K562 (cell line): ENCODE data around the gene BBC3. TPM values are rescaled to one million over a fixed set of nuclear protein-coding genes. Genes with fewer than 3 reads are reported as not detected.

Source experiments
- ATAC-seq: fragments of 200-7000 bp; cut with Tn5 transposase; 3 replicates; pipeline ENCODE4 v1.9.1; 2020; ENCODE audit warnings: moderate library complexity
- BruUV-seq: library from RNA; stranded (reverse); fragments of 400-500 nt; replicated peaks from 2 replicates; lab custom pipeline; 2021; lab: Mats Ljungman, UMichigan
- CTCF ChIA-PET: fragments of 300-600 bp; formaldehyde crosslinking; extraction: SDS; loops from one replicate; lab custom pipeline; 2021; ENCODE audit warnings: low intra/inter-chr PET ratio; lab: Yijun Ruan, JAX
- POLR2A ChIA-PET: fragments of 300-600, 350-650 bp; sonication (Branson Sonifier 250); formaldehyde crosslinking; extraction: SDS; loops from one replicate; lab custom pipeline; 2021; ENCODE audit warnings: antibody characterized with exemption, inconsistent platforms; lab: Yijun Ruan, JAX
- DNase-seq, 4 experiments: peaks; one replicate each; pipeline versions ENCODE4 v3.0.0 to v3.0.0-alpha.2; 2011 to 2018; ENCODE audit warnings: low spot score in 3 of 4, mixed read lengths in 3 of 4; ENCODE audit errors: extremely low read depth in 1 of 4
- FAIRE-seq: peaks from 2 replicates; lab custom pipeline; 2011; peaks lifted over from hg19 to GRCh38; lab: Jason Lieb, UNC
- H2AFZ ChIP-seq: 2 replicates; pipeline ENCODE4 v1.6.0; 2011; ENCODE audit warnings: low read depth, low read length, control low read depth, inconsistent platforms
- H3K27ac ChIP-seq: fragments of 200-600 bp; 3 replicates; pipeline ENCODE4 v1.8.0; 2011; ENCODE audit warnings: low read depth, mild to moderate bottlenecking, control low read depth, inconsistent platforms, low read length, moderate library complexity, mixed read lengths; ENCODE audit errors: extremely low read depth
- H3K27me3 ChIP-seq, 2 experiments: fragments of 300-600 bp in 1 of 2; 2 replicates in 1 of 2; 3 replicates in 1 of 2; pipeline versions ENCODE4 v1.6.0 to v1.8.0; 2011; ENCODE audit warnings: inconsistent platforms in 2 of 2, low read length in 2 of 2, mild to moderate bottlenecking in 1 of 2, mixed read lengths in 1 of 2, moderate library complexity in 1 of 2; ENCODE audit not compliant: control insufficient read depth in 2 of 2, insufficient read depth in 2 of 2
- H3K36me3 ChIP-seq: fragments of 300-600 bp; 3 replicates; pipeline ENCODE4 v1.8.0; 2011; ENCODE audit warnings: mild to moderate bottlenecking, low read length, inconsistent platforms; ENCODE audit not compliant: control insufficient read depth, insufficient read depth
- H3K4me1 ChIP-seq, 2 experiments: fragments of 200-600 bp in 1 of 2; replicated peaks in 1 of 2; 2 replicates in 1 of 2; 3 replicates in 1 of 2; pipeline versions ENCODE4 v1.5.1 to v1.8.0; 2011; ENCODE audit warnings: inconsistent platforms in 2 of 2, low read length in 2 of 2, mild to moderate bottlenecking in 1 of 2, mixed read lengths in 1 of 2, moderate library complexity in 1 of 2; ENCODE audit not compliant: control insufficient read depth in 2 of 2, insufficient read depth in 2 of 2
- H3K4me2 ChIP-seq: 2 replicates; pipeline ENCODE4 v1.6.1; 2011; ENCODE audit warnings: low read length, control low read depth, inconsistent platforms, mixed read lengths; ENCODE audit not compliant: insufficient read depth
- H3K4me3 ChIP-seq: fragments of 200-600 bp; sonication (generic), shearing (Covaris generic); 2 replicates; pipeline ENCODE4 v1.5.1; 2016; ENCODE audit warnings: control low read depth, inconsistent platforms
- H3K79me2 ChIP-seq: fragments of 200-600 bp; 3 replicates; pipeline ENCODE4 v1.8.0; 2011; ENCODE audit warnings: low read length, inconsistent platforms; ENCODE audit not compliant: control insufficient read depth, insufficient read depth
- H3K9ac ChIP-seq, 2 experiments: 2 replicates each; pipeline versions ENCODE4 v1.6.0 to v1.6.1; 2011; ENCODE audit warnings: low read depth in 2 of 2, low read length in 2 of 2, control low read depth in 1 of 2, inconsistent platforms in 1 of 2, mild to moderate bottlenecking in 1 of 2, mixed read lengths in 1 of 2; ENCODE audit not compliant: insufficient read depth in 1 of 2
- H3K9me1 ChIP-seq: one replicate; pipeline ENCODE4 v1.6.0; 2011; ENCODE audit warnings: inconsistent platforms, mild to moderate bottlenecking, low read length, moderate library complexity; ENCODE audit not compliant: control insufficient read depth, insufficient read depth
- H3K9me3 ChIP-seq: replicated peaks from 2 replicates; pipeline ENCODE4 v1.5.1; 2011; ENCODE audit warnings: low read depth, low read length, inconsistent platforms; ENCODE audit not compliant: control insufficient read depth, insufficient read depth
- H4K20me1 ChIP-seq: replicated peaks from 2 replicates; pipeline ENCODE4 v1.6.1; 2011; ENCODE audit warnings: low read length, inconsistent platforms, mixed read lengths; ENCODE audit not compliant: control insufficient read depth, insufficient read depth
- EHMT2 ChIP-seq: fragments of 450-650 bp; IDR thresholded peaks from 2 replicates; pipeline ENCODE4 v1.6.1; 2018; ENCODE audit warnings: antibody characterized with exemption
- ETS2 ChIP-seq: IDR thresholded peaks from 2 replicates; pipeline ENCODE4 v1.6.1; 2016; ENCODE audit warnings: borderline replicate concordance, missing genetic modification characterization, mild to moderate bottlenecking, moderate library complexity, missing compliant biosample characterization; ENCODE audit not compliant: poor library complexity, severe bottlenecking
- MEF2D ChIP-seq: conservative IDR thresholded peaks from 2 replicates; pipeline ENCODE4 v1.6.1; 2016; ENCODE audit warnings: low read depth, missing genetic modification characterization, missing compliant biosample characterization
- U2AF1 ChIP-seq: fragments of 200-400 bp; formaldehyde crosslinking; optimal IDR thresholded peaks from 2 replicates; pipeline ENCODE3; 2017; ENCODE audit warnings: mild to moderate bottlenecking, low read depth, low read length, moderate library complexity
- ZKSCAN1 ChIP-seq: fragments of 150-350 bp; IDR thresholded peaks from 2 replicates; pipeline ENCODE4 v1.6.1; 2016; ENCODE audit warnings: low read depth, low read length
- ZNF316 ChIP-seq: fragments of 450-650 bp; IDR thresholded peaks from 2 replicates; pipeline ENCODE4 v1.6.1; 2016
- WGBS: fragments of 100-300 bp; shearing (Covaris generic); methylation state at CpG from one replicate; pipeline ENCODE4 v1.1.6; 2016; ENCODE audit warnings: low coverage, mixed read lengths; ENCODE audit not compliant: insufficient coverage; ENCODE audit errors: missing lambda C conversion rate; 5-methylcytosine and 5-hydroxymethylcytosine counted together
- in situ Hi-C: fragments of 300-500 bp; cut with MboI; formaldehyde crosslinking; loops from 4 replicates; pipeline ENCODE4 v1.15.0; 2018; ENCODE audit warnings: inconsistent platforms, mixed read lengths
- intact Hi-C: fragments of 100-400 bp; cut with micrococcal nuclease; formaldehyde crosslinking; loops from 2 replicates; pipeline ENCODE4 v1.14.2; 2022
- polyA plus RNA-seq, 8 experiments: library from polyadenylated mRNA; depleted of rRNA in 4 of 8; stranded (reverse) in 5 of 8; unstranded in 3 of 8; fragments of >200 nt; fragmentation: Nextera tagmentation in 2 of 8; fragmentation: Illumina TruSeq in 1 of 8; extraction: Ambion mirVana in 2 of 8; extraction: Trizol in 1 of 8; gene quantifications; 2 replicates each; pipeline versions ENCODE4 v1.2.1 to v1.2.3, GENCODE V29; 2011 to 2014; ENCODE audit warnings: inconsistent platforms in 1 of 8, missing spikeins in 1 of 8
- total RNA-seq, 7 experiments: library from RNA; depleted of rRNA in 6 of 7; stranded (reverse); fragments of >200 nt in 6 of 7; fragmentation: Illumina TruSeq in 2 of 7; extraction: Trizol in 2 of 7; gene quantifications; 2 replicates each; pipeline versions ENCODE4 v1.2.1 to v1.2.3, GENCODE V29; 2011 to 2021; ENCODE audit warnings: low replicate concordance in 1 of 7
- TF ChIP-seq, protein P1 (sequence below): fragments of 450-650 bp; IDR thresholded peaks from 2 replicates; pipeline ENCODE4 v1.6.1; 2016; ENCODE audit warnings: low read depth
- TF ChIP-seq, protein P2 (sequence below), 2 experiments: fragments of 450-650 bp in 1 of 2; IDR thresholded peaks; 2 replicates each; pipeline ENCODE4 v1.6.1; 2011 to 2017; ENCODE audit warnings: low read depth in 2 of 2, antibody characterized with exemption in 1 of 2, borderline replicate concordance in 1 of 2, low read length in 1 of 2, mild to moderate bottlenecking in 1 of 2, mixed read lengths in 1 of 2; ENCODE audit not compliant: control insufficient read depth in 1 of 2
- TF ChIP-seq, protein P3 (sequence below): fragments of 200-800 bp; sonication (Bioruptor generic); IDR thresholded peaks from 2 replicates; pipeline ENCODE4 v1.6.1; 2017; ENCODE audit warnings: missing genetic modification characterization, missing compliant biosample characterization

The BBC3 gene
- total and polyA plus RNA-seq, 9 of the 15 experiments (the other 6 are each of a cell fraction or from before 2014, with no cell fraction given), result 0.15 to 30.7 (median 4.8) TPM

DNA sequence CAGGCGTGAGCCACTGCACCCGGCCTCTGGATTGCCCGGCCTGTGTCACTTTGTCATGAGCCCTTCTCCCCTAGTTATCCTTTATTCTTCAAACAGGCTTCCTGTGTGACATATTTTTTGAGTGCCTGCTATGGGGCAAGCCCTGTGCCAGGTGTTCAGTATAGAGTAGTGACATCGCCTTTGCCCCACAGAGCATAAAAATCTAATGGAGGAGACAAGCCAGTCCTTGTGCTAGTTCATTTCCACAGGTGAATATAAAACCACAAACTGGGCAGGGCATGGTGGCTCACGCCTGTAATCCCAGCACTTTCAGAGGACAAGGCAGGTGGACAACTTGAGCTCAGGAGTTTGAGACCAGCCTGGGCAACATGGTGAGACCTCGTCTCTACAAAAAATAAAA, 43.2 kb downstream of the BBC3 start:
- ATAC-seq, result no peak
- ChIA-PET CTCF (no interaction called here), POLR2A (interaction anchor here (0.6 to 1.7 kb wide), 5 partner anchors 9 to 76 kb away, joined by 3 to 10 read pairs (median 4); no protein-coding TSS in a partner anchor)
- Histone ChIP-seq H3K27me3 (no peaks in the 10 kb centered on the region), H3K4me2 (no peak overlapping the region), H3K27ac (no peak overlapping the region; the same call in 2 of the 3 replicates), H3K79me2 (peaks cover 19% of the 10 kb centered on the region; the same call in 2 of the 3 replicates), H3K9me3 (no peaks in the 10 kb centered on the region), H3K4me3 (no peak overlapping the region), H3K4me1 (no peaks in the 10 kb centered on the region; a peak in 2 of 5 replicates), H3K9me1 (no peaks in the 10 kb centered on the region), H4K20me1 (no peaks in the 10 kb centered on the region), H3K36me3 (peaks cover 82% of the 10 kb centered on the region), H3K9ac (peak overlapping the region in 1 of 2 experiments; percentile 26; a peak in 1 of 4 replicates), H2AFZ (no peak overlapping the region)
- intact Hi-C loops (no loop called here), in situ Hi-C loops (no loop called here)
- DNase-seq, result no peak
- WGBS, result 82% methylated on average over 4 of the region's 6 CpGs
- FAIRE-seq, result no peak
- BruUV-seq, result no TSS peak
- TF ChIP-seq ZNF316 (no peak), U2AF1 (no peak), ETS2 (tag) (no peak), MEF2D (no peak), ZKSCAN1 (no peak), EHMT2 (no peak)
- TF ChIP-seq, protein P1, sequence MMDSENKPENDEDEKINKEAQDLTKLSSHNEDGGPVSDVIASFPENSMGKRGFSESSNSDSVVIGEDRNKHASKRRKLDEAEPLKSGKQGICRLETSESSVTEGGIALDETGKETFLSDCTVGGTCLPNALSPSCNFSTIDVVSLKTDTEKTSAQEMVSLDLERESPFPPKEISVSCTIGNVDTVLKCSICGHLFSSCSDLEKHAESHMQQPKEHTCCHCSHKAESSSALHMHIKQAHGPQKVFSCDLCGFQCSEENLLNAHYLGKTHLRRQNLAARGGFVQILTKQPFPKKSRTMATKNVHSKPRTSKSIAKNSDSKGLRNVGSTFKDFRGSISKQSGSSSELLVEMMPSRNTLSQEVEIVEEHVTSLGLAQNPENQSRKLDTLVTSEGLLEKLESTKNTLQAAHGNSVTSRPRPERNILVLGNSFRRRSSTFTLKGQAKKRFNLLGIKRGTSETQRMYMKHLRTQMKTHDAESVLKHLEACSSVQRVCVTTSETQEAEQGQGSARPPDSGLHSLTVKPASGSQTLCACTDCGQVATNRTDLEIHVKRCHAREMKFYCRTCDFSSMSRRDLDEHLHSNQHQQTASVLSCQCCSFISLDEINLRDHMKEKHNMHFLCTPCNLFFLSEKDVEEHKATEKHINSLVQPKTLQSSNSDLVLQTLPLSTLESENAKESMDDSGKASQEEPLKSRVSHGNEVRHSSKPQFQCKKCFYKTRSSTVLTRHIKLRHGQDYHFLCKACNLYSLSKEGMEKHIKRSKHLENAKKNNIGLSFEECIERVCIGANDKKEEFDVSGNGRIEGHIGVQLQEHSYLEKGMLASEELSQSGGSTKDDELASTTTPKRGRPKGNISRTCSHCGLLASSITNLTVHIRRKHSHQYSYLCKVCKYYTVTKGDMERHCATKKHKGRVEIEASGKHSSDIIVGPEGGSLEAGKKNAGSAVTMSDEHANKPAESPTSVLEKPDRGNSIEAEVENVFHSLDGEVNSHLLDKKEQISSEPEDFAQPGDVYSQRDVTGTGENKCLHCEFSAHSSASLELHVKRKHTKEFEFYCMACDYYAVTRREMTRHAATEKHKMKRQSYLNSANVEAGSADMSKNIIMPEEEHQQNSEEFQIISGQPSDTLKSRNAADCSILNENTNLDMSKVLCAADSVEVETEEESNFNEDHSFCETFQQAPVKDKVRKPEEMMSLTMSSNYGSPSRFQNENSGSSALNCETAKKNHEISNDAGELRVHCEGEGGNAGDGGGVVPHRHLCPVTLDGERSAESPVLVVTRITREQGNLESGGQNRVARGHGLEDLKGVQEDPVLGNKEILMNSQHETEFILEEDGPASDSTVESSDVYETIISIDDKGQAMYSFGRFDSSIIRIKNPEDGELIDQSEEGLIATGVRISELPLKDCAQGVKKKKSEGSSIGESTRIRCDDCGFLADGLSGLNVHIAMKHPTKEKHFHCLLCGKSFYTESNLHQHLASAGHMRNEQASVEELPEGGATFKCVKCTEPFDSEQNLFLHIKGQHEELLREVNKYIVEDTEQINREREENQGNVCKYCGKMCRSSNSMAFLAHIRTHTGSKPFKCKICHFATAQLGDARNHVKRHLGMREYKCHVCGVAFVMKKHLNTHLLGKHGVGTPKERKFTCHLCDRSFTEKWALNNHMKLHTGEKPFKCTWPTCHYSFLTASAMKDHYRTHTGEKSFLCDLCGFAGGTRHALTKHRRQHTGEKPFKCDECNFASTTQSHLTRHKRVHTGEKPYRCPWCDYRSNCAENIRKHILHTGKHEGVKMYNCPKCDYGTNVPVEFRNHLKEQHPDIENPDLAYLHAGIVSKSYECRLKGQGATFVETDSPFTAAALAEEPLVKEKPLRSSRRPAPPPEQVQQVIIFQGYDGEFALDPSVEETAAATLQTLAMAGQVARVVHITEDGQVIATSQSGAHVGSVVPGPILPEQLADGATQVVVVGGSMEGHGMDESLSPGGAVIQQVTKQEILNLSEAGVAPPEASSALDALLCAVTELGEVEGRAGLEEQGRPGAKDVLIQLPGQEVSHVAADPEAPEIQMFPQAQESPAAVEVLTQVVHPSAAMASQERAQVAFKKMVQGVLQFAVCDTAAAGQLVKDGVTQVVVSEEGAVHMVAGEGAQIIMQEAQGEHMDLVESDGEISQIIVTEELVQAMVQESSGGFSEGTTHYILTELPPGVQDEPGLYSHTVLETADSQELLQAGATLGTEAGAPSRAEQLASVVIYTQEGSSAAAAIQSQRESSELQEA, result no peak
- TF ChIP-seq, protein P2, sequence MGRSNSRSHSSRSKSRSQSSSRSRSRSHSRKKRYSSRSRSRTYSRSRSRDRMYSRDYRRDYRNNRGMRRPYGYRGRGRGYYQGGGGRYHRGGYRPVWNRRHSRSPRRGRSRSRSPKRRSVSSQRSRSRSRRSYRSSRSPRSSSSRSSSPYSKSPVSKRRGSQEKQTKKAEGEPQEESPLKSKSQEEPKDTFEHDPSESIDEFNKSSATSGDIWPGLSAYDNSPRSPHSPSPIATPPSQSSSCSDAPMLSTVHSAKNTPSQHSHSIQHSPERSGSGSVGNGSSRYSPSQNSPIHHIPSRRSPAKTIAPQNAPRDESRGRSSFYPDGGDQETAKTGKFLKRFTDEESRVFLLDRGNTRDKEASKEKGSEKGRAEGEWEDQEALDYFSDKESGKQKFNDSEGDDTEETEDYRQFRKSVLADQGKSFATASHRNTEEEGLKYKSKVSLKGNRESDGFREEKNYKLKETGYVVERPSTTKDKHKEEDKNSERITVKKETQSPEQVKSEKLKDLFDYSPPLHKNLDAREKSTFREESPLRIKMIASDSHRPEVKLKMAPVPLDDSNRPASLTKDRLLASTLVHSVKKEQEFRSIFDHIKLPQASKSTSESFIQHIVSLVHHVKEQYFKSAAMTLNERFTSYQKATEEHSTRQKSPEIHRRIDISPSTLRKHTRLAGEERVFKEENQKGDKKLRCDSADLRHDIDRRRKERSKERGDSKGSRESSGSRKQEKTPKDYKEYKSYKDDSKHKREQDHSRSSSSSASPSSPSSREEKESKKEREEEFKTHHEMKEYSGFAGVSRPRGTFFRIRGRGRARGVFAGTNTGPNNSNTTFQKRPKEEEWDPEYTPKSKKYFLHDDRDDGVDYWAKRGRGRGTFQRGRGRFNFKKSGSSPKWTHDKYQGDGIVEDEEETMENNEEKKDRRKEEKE (IDR thresholded peaks at IDR 0.05; ENCODE audit: borderline replicate concordance in 1 of 2, control insufficient read depth in 1 of 2, low read depth in 2 of 2, low read length in 1 of 2), result no peak
- TF ChIP-seq, protein P3, sequence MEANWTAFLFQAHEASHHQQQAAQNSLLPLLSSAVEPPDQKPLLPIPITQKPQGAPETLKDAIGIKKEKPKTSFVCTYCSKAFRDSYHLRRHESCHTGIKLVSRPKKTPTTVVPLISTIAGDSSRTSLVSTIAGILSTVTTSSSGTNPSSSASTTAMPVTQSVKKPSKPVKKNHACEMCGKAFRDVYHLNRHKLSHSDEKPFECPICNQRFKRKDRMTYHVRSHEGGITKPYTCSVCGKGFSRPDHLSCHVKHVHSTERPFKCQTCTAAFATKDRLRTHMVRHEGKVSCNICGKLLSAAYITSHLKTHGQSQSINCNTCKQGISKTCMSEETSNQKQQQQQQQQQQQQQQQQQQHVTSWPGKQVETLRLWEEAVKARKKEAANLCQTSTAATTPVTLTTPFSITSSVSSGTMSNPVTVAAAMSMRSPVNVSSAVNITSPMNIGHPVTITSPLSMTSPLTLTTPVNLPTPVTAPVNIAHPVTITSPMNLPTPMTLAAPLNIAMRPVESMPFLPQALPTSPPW, result no peak
